ENCODE results near the gene CDK5RAP3.
"Not testable (repeated sequence)": the region's sequence is repeated elsewhere in the genome, so short reads cannot be mapped to it uniquely, and the experiment has no call there.

Gene CDK5RAP3, protein sequence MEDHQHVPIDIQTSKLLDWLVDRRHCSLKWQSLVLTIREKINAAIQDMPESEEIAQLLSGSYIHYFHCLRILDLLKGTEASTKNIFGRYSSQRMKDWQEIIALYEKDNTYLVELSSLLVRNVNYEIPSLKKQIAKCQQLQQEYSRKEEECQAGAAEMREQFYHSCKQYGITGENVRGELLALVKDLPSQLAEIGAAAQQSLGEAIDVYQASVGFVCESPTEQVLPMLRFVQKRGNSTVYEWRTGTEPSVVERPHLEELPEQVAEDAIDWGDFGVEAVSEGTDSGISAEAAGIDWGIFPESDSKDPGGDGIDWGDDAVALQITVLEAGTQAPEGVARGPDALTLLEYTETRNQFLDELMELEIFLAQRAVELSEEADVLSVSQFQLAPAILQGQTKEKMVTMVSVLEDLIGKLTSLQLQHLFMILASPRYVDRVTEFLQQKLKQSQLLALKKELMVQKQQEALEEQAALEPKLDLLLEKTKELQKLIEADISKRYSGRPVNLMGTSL

DNA sequence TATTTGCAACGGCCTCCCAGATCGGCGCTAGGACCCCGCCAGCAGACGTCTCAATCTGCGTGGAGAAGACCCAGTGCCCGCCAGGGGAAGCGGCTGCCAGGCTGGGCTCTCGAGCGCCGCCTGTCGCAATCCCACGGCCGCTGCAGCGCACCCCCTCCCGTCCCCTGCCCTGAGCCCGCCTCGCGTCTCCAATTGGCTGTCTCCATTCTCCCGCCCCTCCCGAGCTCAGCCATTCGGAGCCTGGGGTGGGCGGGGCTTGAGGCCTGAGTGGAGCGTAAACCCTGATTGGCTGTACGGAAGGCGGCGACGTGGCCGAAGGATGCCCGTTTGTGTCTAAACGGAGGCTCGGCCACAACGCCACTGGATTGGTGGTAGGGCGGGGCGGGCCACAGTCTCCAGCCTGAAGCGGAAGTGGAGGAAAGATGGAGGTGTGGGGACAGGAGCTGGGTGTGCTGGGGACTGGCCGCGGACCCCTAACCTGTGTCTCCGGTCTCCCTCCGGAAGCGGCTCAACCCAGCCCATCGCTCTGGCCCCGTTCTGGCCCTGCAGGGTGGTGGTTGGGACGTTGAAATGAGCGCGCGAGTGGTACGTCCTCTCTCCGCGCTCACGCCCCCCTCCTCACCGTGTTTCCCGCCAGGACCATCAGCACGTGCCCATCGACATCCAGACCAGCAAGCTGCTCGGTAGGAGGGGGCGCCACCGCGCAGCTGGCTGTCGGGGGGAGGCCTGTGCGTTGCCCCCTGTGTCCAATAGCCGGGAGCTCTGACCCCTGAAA lies at the start of gene CDK5RAP3:
CDK5RAP3 (plus strand) TSS at position 389 of the 775 bp plus-strand sequence; CDS start at position 423, 34 bp downstream.
- in situ Hi-C loops (cut with MboI; ENCODE audit: low pct_unique_long_range_greater_than_20kb, low sequenced_read_pairs): loop anchor here (25.0 kb wide), 1 partner anchor 134 kb away; the partner anchor contains the start of genes LRRC46, MRPL10 and SCRN2
- peak; percentile 100 for DNase-seq

DNA sequence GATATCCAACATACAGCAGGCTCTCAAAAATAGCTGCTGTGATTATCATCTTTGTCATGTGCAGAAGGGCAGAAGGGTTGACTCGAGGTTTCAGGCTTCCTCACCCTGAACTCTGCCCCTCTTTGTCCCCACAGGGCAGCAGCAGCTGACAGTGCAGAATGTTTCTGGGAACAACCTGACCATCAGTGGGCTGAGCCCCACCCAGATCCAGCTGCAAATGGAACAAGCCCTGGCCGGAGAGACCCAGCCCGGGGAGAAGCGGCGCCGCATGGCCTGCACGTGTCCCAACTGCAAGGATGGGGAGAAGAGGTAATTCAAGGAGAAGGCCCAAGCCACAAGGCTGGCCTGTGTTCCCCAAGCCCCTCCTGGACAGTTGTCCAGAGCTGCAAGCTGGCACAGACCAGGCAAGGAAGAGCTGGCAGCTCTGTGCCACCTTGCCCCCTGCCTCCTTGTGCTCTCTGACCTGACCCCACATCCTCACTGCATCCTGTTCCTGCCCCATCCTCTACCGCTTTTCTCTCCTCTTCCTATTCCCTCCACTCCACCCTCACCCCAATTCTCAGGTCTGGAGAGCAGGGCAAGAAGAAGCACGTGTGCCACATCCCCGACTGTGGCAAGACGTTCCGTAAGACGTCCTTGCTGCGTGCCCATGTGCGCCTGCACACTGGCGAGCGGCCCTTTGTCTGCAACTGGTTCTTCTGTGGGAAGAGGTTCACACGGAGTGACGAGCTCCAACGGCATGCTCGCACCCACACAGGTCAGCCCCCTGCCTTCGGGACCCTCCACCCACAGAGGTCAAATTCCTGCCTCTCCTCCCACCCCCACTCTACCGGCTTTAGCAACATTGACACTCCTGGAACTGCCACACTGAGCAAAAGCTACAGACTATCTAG lies 45.9 kb upstream of the CDK5RAP3 start:
- in situ Hi-C loops (cut with MboI; ENCODE audit: low pct_unique_long_range_greater_than_20kb, low sequenced_read_pairs): no loop called here

DNA sequence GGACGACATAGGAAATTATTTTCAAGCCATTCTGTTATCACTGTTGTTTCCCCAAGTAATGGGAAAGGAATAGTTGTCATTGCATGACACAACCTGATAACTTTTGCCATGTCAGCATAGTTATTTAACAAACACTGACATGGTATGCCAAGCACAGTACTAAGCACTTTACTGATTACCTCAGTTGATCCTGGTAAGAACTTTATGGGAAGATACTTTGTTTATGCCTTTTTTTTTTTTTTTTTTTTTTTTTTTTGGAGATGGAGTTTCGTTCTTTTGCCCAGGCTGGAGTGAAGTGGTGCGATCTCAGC lies 45.3 kb upstream of the CDK5RAP3 start:
- no peak for DNase-seq
- in situ Hi-C loops (cut with MboI; ENCODE audit: low pct_unique_long_range_greater_than_20kb, low sequenced_read_pairs): no loop called here

More for the DNA sequence above, 45.9 kb upstream of the CDK5RAP3 start:
- DNase-seq: no peak

DNA sequence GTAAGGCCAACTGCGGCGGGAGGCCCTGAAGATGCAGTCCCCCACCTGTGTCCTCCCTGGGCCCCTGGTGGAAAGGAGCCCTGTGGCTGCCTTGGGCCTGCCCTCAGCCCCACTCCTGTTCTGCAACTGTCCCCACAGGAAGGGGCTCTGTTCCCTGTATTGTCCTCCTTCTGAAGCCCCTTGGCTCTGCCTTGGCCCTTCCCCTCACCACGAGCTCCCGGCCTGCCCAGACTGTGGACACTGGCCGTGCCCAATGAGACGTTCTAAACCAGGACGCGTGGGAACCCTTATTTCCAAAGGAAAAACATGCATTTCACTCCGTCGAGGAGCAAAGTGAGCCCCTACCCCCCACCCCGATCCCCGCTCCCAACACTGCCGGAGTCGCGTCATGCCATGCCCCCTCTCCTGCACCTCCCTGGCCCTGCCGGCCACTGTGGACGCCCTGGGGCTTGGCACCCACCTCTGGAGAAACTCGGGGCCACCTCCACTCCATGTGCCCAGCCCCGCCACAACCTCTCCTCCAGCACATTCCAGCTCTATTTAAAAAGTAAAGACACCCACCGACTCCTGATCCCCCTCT lies 43.0 kb upstream of the CDK5RAP3 start:
- no peak for DNase-seq
- in situ Hi-C loops (cut with MboI; ENCODE audit: low pct_unique_long_range_greater_than_20kb, low sequenced_read_pairs): no loop called here

DNA sequence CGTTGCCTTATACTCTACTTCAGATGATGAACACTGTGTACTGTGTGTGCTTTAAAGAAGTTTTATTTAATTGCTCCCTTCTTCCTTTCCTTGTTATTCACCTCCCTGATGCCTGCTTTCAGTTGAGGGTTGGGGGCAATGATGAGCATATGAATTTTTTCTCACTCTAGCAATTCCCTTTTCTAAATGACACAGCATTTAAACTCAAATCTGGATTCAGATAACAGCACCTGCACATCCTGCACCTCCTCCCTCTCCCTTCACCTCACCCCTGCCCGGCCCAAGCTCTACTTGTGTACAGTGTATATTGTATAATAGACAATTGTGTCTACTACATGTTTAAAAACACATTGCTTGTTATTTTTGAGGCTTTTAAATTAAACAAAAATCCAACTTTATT lies 42.5 kb upstream of the CDK5RAP3 start:
- in situ Hi-C loops (cut with MboI; ENCODE audit: low pct_unique_long_range_greater_than_20kb, low sequenced_read_pairs): no loop called here

DNA sequence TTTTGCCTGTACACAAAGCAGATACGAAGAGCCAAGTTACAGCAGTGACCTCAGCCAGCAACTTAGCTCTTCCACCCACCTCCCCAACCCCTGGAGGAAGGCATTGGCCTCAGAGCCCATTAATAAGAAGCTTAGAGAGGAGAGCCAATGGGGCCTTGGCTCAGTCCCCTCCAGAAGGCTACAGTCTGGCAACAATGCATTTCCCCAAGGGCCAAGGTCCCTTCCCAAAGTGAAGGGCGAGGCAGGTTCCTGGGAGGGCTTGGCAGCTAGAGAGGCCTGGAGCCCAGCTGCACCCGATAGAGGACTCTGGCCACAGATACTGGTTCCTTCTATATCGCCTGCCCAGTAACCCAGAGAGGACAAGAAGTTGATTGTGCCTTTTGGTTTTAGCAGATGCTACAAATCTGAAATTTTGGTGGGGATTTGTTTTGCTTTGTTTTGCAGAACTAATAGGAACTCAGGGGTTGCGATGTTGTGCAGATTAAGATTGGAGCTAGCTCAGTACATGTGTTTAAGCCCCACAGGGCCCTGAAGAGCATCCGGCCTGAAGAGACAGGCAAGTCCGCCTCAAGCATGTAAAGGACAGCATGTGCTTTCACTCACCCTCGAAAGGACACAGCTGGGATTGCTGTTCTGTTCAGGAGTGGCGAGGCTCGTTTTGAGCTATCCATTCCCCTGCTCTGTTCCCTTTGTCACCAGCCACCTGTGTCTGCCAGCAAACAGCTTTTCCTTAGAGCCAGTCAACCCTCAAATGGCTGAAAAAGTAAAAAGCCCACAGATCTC lies 41.5 kb upstream of the CDK5RAP3 start:
- in situ Hi-C loops (cut with MboI; ENCODE audit: low pct_unique_long_range_greater_than_20kb, low sequenced_read_pairs): no loop called here
- no peak for DNase-seq

More for the DNA sequence above, 42.5 kb upstream of the CDK5RAP3 start:
- DNase-seq: no peak

DNA sequence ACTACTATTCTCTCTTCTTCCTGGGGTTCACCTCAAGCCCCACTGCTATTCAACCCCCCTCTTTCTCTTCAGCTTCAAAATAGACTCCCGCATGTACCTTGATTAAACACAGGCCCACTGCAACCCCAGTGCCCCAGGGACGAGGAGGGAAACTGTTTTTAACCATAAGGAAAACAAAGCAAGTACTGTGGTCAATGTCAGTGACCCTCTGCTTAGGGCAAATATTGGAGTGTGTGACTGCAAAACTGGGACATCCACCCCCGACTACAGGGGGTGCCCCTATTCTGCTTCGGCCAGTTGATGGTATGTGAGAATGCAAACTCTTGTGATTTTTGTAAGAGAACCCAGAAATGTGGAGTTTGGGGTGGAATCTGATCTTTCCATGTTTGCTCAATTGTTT lies 39.1 kb upstream of the CDK5RAP3 start:
- in situ Hi-C loops (cut with MboI; ENCODE audit: low pct_unique_long_range_greater_than_20kb, low sequenced_read_pairs): no loop called here
- DNase-seq: no peak

DNA sequence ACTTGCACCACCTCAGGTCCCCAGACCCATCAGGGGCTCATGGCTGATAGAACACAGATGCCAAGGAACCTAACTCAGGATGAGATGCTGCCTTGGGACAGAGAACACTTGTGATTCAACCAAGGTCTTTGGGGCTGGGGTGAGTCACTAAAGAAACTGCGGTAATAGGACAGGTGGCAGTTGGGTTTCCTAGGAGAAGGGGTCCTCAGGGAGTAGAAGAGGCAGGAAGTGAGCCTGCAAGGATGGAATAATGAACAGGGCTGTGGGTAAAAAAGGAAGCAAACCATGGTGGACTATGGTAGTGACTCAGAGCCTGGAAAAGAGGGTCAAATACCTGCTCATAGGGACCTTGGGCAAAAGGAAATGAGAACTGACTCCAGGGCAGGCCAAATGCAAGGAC lies 36.1 kb upstream of the CDK5RAP3 start:
- DNase-seq: no peak
- in situ Hi-C loops (cut with MboI; ENCODE audit: low pct_unique_long_range_greater_than_20kb, low sequenced_read_pairs): no loop called here

DNA sequence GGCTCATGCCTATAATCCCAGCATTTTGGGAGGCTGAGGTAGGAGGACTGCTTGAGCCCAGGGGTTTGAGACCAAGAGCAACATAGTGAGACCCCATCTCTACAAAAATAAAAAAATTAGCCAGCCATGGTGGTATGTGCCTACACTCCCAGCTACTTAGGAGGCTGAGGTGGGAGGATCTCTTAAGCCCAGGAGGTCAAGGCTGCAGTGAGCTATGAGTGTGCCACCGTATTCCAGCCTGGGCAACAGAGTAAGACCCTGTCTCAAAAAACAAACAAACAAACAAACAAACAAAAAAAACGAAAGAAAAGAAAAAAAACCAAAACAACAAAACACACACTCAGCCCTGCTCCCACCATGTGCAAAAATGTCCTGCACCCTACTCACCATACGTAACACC lies 35.4 kb upstream of the CDK5RAP3 start:
- in situ Hi-C loops (cut with MboI; ENCODE audit: low pct_unique_long_range_greater_than_20kb, low sequenced_read_pairs); DNase-seq: not testable (repeated sequence)

DNA sequence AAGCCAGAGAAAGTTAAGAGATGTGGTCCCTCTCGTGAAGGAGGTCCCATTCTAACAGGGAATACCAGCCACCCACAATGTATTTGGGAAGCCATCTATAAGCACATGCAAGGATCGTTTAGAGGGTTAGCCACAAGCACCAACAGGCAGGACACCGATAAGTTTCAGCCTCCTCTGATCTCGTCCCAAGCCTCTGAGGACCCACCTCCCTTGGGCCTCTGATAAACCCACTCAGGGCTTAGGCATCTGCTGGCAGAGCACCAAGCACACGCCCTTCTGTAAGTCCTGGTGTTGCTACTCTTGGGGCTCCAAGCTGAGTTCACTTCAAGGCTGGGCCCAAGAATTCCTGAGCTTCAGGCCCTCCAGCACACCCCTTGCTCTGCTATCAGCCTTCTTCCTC lies 35.0 kb upstream of the CDK5RAP3 start:
- no peak for DNase-seq
- in situ Hi-C loops (cut with MboI; ENCODE audit: low pct_unique_long_range_greater_than_20kb, low sequenced_read_pairs): no loop called here

DNA sequence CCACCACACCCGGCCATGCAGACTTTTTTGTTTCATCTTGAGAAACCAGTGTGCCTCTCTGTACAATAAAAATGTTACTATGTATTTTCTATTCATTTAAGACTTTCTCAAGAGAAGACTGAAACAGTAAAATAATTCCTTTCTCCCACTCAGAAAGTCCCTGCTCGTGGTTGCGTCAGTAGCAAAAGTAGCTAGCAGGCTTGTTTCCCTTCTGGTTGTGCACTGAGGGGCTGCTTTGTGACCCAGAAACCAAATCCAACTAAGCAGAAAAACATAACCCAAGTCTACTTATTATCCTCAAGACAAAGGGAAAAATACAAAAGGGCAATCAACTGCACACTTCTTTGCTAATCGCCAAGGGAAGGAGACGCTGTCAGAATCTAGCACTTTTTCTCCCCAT lies 33.0 kb upstream of the CDK5RAP3 start:
- DNase-seq: no peak
- in situ Hi-C loops (cut with MboI; ENCODE audit: low pct_unique_long_range_greater_than_20kb, low sequenced_read_pairs): no loop called here

DNA sequence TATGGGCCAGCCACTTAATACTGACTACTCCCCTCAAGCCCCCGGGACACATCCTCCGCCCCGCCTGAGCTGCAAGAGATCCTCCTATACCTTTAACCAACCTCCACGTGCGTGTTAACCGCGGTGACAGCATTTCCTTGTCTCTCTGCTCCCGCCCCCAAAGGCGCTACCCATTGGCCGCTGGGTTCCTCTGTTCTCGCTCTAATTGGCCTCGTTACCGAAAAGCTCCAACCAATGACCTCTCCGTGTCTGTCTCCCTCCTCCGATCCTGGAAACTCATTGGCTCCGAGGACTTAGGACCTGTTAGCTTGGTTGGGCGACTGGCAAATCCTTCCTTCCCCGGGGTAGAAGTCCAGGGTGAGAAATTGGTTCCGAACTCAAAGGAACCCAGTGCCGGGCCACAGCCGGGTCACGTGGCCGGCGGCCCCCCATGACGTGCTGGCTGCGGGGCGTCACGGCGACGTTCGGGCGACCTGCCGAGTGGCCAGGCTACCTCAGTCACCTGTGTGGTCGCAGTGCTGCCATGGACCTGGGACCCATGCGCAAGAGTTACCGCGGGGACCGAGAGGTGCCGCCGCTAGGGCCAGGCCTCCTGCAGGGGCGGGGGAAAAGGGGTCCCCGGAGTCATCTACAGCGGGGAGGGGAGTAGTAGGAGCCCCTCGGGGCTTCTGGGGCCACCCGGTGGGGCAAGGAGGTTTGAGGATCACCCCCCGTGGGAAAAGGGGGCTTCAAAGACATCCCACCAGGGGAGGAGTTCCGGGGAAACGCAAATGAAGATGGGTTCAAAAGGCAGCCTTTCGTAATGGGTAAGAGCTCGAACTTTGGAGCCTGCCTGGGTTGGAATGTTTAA lies 29.4 kb upstream of the CDK5RAP3 start, which contains the start of gene PNPO:
PNPO (plus strand) TSS at position 326 of the 850 bp plus-strand sequence; CDS start at position 431, 105 bp downstream.
- DNase-seq: peak; percentile 98

DNA sequence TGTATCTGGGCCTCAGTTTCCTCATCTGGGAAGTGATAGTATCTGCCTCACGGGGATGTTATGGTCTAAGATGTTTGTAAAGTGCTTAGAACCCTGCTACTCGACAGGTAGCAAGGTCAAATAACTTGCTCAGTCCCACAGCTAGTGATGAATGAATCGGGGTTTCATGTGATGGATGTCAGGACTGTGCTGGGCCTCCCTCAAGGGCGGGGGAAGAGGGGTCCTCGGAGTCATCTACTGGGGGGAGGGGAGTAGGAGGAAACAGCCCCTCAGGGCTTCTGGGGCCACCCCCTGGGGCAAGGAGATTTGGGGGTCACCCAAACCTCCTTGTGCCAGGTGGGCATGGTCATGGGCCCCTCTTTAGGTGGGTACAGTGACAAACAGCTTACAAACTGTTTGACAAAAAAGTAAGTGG lies 28.8 kb upstream of the CDK5RAP3 start:
- in situ Hi-C loops (cut with MboI; ENCODE audit: low pct_unique_long_range_greater_than_20kb, low sequenced_read_pairs): loop anchor here (10.0 kb wide), 1 partner anchor 47 kb away; the partner anchor contains the start of gene SP2
- DNase-seq: no peak

More for the DNA sequence above, 29.4 kb upstream of the CDK5RAP3 start, which contains the start of gene PNPO:
- in situ Hi-C loops (cut with MboI; ENCODE audit: low pct_unique_long_range_greater_than_20kb, low sequenced_read_pairs): loop anchor here (10.0 kb wide), 1 partner anchor 47 kb away; the partner anchor contains the start of gene SP2

DNA sequence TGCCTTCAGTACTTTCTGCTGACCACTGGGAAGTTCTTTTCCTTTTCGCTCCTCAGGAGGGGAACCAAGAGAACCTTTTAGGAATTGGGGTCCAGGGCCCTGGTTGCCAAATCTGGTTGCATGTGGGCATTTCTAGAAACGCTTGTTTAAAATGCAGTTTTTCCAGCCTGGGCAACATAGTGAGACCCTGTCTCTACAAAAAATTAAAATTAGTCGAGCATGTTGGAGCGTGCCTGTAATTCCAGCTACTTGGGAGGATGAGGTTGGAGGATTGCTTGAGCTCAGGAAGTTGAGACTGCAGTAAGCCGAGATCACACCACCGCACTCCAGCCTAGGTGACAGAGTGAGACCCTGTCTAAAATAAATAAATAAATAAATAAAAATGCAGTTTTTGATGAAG lies 28.3 kb upstream of the CDK5RAP3 start:
- in situ Hi-C loops (cut with MboI; ENCODE audit: low pct_unique_long_range_greater_than_20kb, low sequenced_read_pairs): loop anchor here (10.0 kb wide), 1 partner anchor 48 kb away; the partner anchor contains the start of gene SP2
- no peak for DNase-seq

DNA sequence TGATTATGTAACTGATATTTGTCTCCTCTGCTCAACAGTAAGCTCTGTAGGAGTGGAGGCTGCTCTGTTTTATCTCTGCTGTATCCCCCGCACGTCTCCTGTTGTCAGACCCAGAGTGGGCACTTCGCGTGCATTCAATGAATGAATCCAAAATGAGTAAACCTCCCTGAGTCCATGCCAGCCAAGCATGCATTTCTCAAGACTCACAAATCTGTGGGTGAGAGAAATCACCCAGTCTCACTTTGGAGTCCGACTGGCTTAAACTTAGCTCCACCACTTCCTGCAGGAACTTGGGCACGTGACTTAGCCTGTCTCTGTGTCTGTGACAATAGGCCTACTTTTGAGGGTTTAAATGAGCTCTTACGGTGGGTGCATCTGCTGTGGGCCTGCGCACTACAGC lies 25.8 kb upstream of the CDK5RAP3 start:
- in situ Hi-C loops (cut with MboI; ENCODE audit: low pct_unique_long_range_greater_than_20kb, low sequenced_read_pairs): loop anchor here (10.0 kb wide), 1 partner anchor 50 kb away; the partner anchor contains the start of gene SP2
- no peak for DNase-seq

DNA sequence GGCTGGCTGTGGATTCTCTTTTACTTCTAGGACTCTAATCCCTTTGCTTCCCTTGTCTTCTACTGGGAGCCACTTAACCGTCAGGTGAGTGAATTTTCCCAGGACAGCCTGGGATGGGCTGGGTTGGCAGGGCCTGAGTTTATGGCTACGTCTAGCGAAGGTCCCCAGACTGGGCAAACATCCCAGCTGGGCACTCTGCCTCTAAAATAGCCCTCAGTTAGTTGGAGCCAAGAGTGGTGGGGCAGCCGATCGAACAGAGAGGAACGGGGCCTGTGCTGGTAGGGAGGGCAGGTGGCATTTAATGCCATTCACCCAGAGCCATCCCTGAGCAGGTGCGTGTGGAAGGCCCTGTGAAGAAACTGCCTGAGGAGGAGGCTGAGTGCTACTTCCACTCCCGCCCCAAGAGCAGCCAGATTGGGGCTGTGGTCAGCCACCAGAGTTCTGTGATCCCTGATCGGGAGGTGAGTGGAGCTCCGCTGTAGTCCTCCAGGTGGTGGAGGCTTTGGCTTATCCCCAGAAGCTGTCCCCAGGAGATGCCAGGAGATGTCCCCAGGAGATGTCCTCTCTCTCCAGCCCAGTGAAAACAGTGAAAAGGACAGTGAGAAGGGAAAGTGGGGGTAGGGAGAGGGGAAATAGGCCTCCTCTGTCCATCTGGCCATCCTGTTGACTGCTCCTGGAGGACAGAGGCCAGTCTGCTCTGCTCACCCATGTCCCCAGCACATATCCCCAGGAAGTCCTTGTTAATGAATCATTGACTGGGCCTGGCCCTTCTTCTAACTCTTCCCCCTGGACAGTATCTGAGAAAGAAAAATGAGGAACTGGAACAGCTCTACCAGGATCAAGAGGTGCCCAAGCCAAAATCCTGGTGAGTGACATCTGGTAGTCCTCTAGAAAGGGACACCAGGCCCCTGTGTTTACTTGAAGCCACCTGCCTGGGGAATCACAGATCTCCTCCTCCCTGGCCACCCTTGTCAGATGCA lies 25.1 kb upstream of the CDK5RAP3 start:
- in situ Hi-C loops (cut with MboI; ENCODE audit: low pct_unique_long_range_greater_than_20kb, low sequenced_read_pairs): loop anchor here (10.0 kb wide), 1 partner anchor 51 kb away; the partner anchor contains the start of gene SP2
- DNase-seq: no peak
